Measurements from ENCODE around the gene HPSE2.

DNA sequence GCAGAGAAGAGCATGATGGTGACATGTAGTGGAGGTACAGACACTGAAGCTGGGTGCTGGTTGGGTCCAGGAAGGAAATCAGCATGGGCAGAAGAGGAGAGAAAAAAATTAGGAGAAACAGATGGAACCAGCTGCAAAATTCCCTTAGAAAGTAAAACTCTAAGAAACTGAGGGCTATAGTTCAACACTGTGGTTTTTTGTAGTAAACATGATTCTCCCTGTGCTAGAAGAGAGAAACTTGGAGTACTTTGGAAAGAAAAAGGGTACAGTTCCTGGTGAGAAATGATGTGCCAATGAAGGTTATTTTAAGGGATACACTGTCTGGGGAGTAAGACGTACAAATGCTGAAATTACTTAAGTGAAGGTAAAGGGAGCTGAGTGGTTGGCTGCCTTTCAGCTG lies 607.4 kb downstream of the HPSE2 start:
- no peak for TF ChIP-seq POLR2A (IDR thresholded peaks at IDR 0.05)
- TF ChIP-seq, protein P1, sequence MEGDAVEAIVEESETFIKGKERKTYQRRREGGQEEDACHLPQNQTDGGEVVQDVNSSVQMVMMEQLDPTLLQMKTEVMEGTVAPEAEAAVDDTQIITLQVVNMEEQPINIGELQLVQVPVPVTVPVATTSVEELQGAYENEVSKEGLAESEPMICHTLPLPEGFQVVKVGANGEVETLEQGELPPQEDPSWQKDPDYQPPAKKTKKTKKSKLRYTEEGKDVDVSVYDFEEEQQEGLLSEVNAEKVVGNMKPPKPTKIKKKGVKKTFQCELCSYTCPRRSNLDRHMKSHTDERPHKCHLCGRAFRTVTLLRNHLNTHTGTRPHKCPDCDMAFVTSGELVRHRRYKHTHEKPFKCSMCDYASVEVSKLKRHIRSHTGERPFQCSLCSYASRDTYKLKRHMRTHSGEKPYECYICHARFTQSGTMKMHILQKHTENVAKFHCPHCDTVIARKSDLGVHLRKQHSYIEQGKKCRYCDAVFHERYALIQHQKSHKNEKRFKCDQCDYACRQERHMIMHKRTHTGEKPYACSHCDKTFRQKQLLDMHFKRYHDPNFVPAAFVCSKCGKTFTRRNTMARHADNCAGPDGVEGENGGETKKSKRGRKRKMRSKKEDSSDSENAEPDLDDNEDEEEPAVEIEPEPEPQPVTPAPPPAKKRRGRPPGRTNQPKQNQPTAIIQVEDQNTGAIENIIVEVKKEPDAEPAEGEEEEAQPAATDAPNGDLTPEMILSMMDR (IDR thresholded peaks at IDR 0.05 in 4 of 5, conservative IDR thresholded peaks at IDR 0.05 in 1 of 5), result no peak

Measured in gastrocnemius medialis (tissue), 4 donors.